A549 (cell line): Measurements from ENCODE around the gene DNAJC5G.

Source experiments
- POLR2A ChIP-seq: IDR thresholded peaks from 2 replicates; pipeline ENCODE4 v1.6.1; 2012; ENCODE audit warnings: mild to moderate bottlenecking, low read length
- RAD21 ChIP-seq, 2 experiments: fragments of >200 bp in 1 of 2; sonication (Bioruptor Twin) in 1 of 2; formaldehyde crosslinking in 1 of 2; IDR thresholded peaks in 1 of 2; conservative IDR thresholded peaks in 1 of 2; 2 replicates in 1 of 2; 3 replicates in 1 of 2; pipeline ENCODE4 v1.6.1; 2012 to 2018; ENCODE audit warnings: inconsistent platforms in 1 of 2

DNA sequence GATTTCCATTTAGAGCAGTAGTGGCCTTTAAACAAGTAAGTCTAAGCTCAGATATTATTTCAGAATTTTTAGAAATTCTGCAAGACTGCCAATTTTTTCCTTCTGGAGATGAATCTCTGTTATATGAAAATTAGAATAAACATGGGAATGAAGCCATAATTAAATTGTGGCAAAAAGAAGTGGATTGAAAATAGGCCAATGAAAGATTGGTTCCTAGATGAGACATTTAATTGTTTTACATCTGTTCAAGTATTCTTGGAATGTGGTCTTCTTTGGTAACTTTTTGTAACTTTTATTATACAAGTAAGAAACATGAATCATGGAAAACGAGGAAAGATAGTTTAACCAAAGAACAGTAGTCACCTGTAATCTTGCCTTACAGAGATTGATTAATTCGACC is 47.7 kb upstream of the DNAJC5G start:
- no peak for TF ChIP-seq POLR2A
- no peak for TF ChIP-seq RAD21 (conservative IDR thresholded peaks at IDR 0.05 in 1 of 2, IDR thresholded peaks at IDR 0.05 in 1 of 2)
